Measurements from ENCODE around the gene TRAF7.

TRAF7 gene

DNA sequence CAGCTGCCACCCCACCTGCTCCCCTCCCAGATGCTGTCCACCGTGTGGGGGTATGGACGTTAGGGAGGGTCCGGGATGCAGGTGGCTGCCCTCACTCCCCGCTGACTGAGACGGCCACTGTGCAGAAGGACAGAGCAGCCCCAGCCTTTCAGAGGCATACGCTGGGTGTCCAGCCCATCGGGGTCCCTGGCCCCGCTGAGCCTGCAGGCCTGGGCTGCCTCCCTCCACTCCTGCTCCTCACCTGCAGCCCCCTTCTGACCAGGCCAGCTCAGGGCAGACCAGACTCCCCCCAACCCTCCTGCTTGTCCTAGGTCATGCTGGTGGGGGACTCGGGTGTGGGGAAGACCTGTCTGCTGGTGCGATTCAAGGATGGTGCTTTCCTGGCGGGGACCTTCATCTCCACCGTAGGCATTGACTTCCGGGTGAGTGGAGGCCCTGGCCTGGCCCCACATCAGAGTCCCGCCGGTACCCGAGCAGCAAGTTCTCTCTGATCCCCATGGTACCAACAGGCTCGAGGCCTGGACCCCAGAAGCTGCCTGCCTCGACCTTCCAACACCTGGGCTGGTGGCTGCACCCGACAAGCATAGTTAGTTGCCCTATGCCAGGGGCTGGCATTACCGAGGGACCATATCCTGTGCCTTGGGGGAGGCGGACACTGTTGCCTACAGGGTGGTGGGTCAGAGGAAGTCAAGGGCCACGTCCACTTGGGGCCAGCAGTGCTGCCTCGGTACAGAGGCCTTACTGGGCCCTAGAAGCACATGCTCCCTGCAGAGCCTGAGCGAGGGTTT lies 5.8 kb upstream of the TRAF7 start:
- H3K4me3 Mint-ChIP-seq = no peak overlapping the region
- H3K27ac Mint-ChIP-seq = no peak overlapping the region
- no peak for DNase-seq
- CTCF ChIA-PET = interaction anchor here (1.0 to 1.5 kb wide), 2 partner anchors 9 kb away, joined by 4 to 6 read pairs; no protein-coding TSS in a partner anchor
- peaks cover 44% of the 10 kb centered on the region for H3K27me3 Mint-ChIP-seq
- peaks cover 37% of the 10 kb centered on the region for H3K4me1 Mint-ChIP-seq
- H3K36me3 Mint-ChIP-seq = peaks cover 17% of the 10 kb centered on the region
- H3K9me3 Mint-ChIP-seq = no peaks in the 10 kb centered on the region

DNA sequence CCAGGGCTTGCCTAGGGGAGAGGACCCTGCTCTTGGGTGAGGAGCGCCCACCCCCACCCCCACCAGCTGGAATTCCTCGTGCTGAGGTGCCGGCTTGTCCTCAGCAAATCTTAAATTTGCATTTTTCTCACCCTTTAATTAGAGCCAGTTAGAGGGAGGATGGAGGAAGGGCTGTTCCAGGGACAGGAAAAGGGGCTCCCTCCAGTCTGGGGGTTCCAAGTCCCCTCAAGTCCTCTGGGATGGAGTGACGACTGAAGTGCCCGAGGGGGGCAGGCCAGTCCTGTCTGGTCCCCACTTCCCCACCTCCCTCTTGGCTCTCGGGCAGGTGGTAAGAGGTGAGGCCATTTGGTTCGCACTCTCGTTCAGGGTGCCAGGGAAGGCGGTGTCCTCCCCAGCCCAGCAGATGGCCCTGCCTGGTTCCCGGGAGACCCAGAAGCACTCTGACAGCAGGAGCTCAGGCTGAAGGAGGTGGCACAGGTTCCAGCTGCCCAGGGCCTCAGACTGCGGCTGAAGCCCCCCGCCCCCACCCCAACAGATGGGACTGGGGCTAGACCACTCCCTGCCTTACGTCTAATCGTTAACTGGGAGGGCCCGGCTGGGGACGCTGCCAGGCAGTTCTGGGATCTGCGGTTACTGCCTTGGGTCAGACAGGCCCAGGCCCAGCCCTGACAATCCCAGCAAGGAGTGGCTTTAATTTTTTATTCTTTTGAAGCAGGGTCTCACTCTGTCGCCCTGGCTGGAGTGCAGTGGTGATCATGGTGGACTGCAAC lies 5.0 kb upstream of the TRAF7 start:
- no peaks in the 10 kb centered on the region for H3K9me3 Mint-ChIP-seq
- H3K4me1 Mint-ChIP-seq = peaks cover 37% of the 10 kb centered on the region
- H3K27ac Mint-ChIP-seq = no peak overlapping the region
- peaks cover 42% of the 10 kb centered on the region for H3K27me3 Mint-ChIP-seq
- peaks cover 18% of the 10 kb centered on the region for H3K36me3 Mint-ChIP-seq
- CTCF ChIA-PET = interaction anchor here (0.6 to 1.0 kb wide), 4 partner anchors 10 to 351 kb away, joined by 3 to 4 read pairs (median 3); no protein-coding TSS in a partner anchor
- DNase-seq = no peak
- no peak overlapping the region for H3K4me3 Mint-ChIP-seq

GRCh38 chr16:2151188-2152091 lies 4.1 kb upstream of the TRAF7 start:
- Mint-ChIP-seq H3K27me3 (peaks cover 36% of the 10 kb centered on the region), H3K4me1 (peaks cover 41% of the 10 kb centered on the region), H3K4me3 (peak overlapping the region; percentile 58), H3K27ac (no peak overlapping the region), H3K9me3 (no peaks in the 10 kb centered on the region), H3K36me3 (peaks cover 18% of the 10 kb centered on the region)
- DNase-seq = no peak
- CTCF ChIA-PET = interaction anchor here (0.7 to 1.3 kb wide), 5 partner anchors 11 to 332 kb away, joined by 3 to 4 read pairs (median 3); partner anchors contain the start of gene PKD1

GRCh38 chr16:2152695-2153506 lies 2.7 kb upstream of the TRAF7 start:
- H3K9me3 Mint-ChIP-seq = no peaks in the 10 kb centered on the region
- peaks cover 21% of the 10 kb centered on the region for H3K27me3 Mint-ChIP-seq
- peaks cover 56% of the 10 kb centered on the region for H3K4me1 Mint-ChIP-seq
- peak overlapping the region; percentile 67 for H3K27ac Mint-ChIP-seq
- peak overlapping the region; percentile 75 for H3K4me3 Mint-ChIP-seq
- DNase-seq = no peak
- peaks cover 18% of the 10 kb centered on the region for H3K36me3 Mint-ChIP-seq
- CTCF ChIA-PET = interaction anchor here (1.3 kb wide), 2 partner anchors 12 to 17 kb away, joined by 4 to 6 read pairs; partner anchors contain the start of gene PKD1

GRCh38 chr16:2154533-2155090 lies 970 bp upstream of the TRAF7 start:
- H3K27me3 Mint-ChIP-seq = peaks cover 10% of the 10 kb centered on the region
- peaks cover 18% of the 10 kb centered on the region for H3K36me3 Mint-ChIP-seq
- peaks cover 57% of the 10 kb centered on the region for H3K4me1 Mint-ChIP-seq
- H3K9me3 Mint-ChIP-seq = no peaks in the 10 kb centered on the region
- peak; percentile 53 for DNase-seq
- H3K27ac Mint-ChIP-seq = peak overlapping the region; percentile 70
- H3K4me3 Mint-ChIP-seq = peak overlapping the region; percentile 75
- CTCF ChIA-PET = interaction anchor here (0.7 to 2.2 kb wide), 6 partner anchors 14 to 335 kb away, joined by 3 to 11 read pairs (median 3); partner anchors contain the start of genes NTHL1 and TSC2

GRCh38 chr16:2155977-2156848 lies 631 bp downstream of the TRAF7 start:
- Mint-ChIP-seq H3K4me3 (peak overlapping the region; percentile 96), H3K36me3 (peaks cover 15% of the 10 kb centered on the region), H3K9me3 (no peaks in the 10 kb centered on the region), H3K27me3 (no peaks in the 10 kb centered on the region), H3K27ac (peak overlapping the region; percentile 95), H3K4me1 (peaks cover 48% of the 10 kb centered on the region)
- CTCF ChIA-PET = interaction anchor here (0.6 to 2.2 kb wide), 3 partner anchors 15 to 132 kb away, joined by 3 to 11 read pairs (median 5); no protein-coding TSS in a partner anchor
- DNase-seq = peak; percentile 43

GRCh38 chr16:2156849-2157224 lies 1.3 kb downstream of the TRAF7 start:
- Mint-ChIP-seq H3K4me1 (peaks cover 42% of the 10 kb centered on the region), H3K36me3 (peaks cover 12% of the 10 kb centered on the region), H3K9me3 (no peaks in the 10 kb centered on the region), H3K27ac (peak overlapping the region; percentile 95), H3K27me3 (no peaks in the 10 kb centered on the region), H3K4me3 (peak overlapping the region; percentile 96)
- CTCF ChIA-PET = no interaction called here
- DNase-seq = no peak

- Mint-ChIP-seq H3K4me1 (peaks cover 39% of the 10 kb centered on the region), H3K27me3 (no peaks in the 10 kb centered on the region), H3K27ac (no peak overlapping the region), H3K4me3 (peak overlapping the region; percentile 76), H3K36me3 (peaks cover 16% of the 10 kb centered on the region), H3K9me3 (no peaks in the 10 kb centered on the region)
- no peak for DNase-seq
- CTCF ChIA-PET = no interaction called here
Observed at GRCh38 chr16:2157480-2158261, 2.1 kb downstream of the TRAF7 start.

DNA sequence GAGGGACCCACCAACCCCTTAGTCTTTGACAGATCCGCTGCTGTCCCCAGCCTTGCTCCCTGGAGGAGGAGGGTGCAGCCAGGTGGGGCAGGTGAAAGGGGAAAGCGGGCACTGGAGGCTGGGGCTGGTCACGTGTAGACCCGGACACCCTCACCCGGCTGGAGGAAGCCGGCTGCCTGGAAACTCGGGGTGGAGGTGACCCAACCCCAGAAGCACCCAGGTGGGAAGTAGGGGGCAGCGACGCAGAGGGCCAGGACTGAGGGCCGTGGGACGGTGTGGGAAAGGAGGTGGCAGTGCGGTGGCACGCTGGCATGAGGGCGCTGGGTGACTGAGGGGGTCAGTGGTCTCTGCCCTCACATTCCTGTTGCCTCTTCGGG lies 2.7 kb downstream of the TRAF7 start:
- no peaks in the 10 kb centered on the region for H3K27me3 Mint-ChIP-seq

GRCh38 chr16:2159175-2159838 lies 3.7 kb downstream of the TRAF7 start:
- no peak overlapping the region for H3K27ac Mint-ChIP-seq
- DNase-seq = no peak
- peaks cover 25% of the 10 kb centered on the region for H3K4me1 Mint-ChIP-seq
- peaks cover 5% of the 10 kb centered on the region for H3K9me3 Mint-ChIP-seq
- no peaks in the 10 kb centered on the region for H3K27me3 Mint-ChIP-seq
- CTCF ChIA-PET = no interaction called here
- H3K36me3 Mint-ChIP-seq = peaks cover 15% of the 10 kb centered on the region
- H3K4me3 Mint-ChIP-seq = no peak overlapping the region

More for the DNA sequence above, 2.7 kb downstream of the TRAF7 start:
- peak overlapping the region; percentile 28 for H3K27ac Mint-ChIP-seq
- peaks cover 17% of the 10 kb centered on the region for H3K36me3 Mint-ChIP-seq
- CTCF ChIA-PET = no interaction called here
- no peak for DNase-seq
- peaks cover 1% of the 10 kb centered on the region for H3K9me3 Mint-ChIP-seq
- H3K4me3 Mint-ChIP-seq = no peak overlapping the region
- peaks cover 33% of the 10 kb centered on the region for H3K4me1 Mint-ChIP-seq

DNA sequence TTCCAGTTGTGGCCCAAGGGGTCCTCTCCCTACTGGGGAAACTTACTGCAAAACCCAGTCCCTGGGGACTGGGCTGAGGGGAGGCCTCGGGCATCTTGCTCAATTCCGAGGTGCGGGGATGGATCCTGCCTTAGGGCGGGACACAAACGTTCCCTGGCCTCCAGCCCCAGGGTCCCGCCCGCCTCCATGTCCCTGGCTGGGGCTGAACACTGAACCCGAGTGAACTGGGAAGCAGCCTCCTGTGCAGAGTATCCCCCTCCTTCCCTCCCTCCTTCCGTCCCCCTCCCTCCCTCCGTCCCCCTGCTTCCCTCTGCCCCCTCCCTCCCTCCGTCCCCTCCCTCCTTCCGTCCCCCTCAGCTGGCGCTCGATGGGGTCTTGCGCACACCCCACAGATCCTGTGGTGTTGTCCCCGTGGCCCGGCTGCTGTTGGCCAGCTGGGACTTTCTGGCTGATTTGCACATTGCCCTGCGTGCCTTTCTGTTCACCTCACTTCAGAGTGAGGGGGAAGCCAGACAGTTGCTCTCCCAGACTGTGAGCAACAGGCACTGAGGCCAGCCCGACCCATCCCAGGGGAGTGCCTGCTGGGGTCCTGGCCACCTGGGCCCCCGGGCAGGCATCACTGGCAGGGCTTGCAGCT lies 5.5 kb downstream of the TRAF7 start:
- H3K27ac Mint-ChIP-seq = no peak overlapping the region
- no peak for DNase-seq
- peaks cover 9% of the 10 kb centered on the region for H3K9me3 Mint-ChIP-seq
- no peak overlapping the region for H3K4me3 Mint-ChIP-seq
- no peaks in the 10 kb centered on the region for H3K27me3 Mint-ChIP-seq
- peaks cover 21% of the 10 kb centered on the region for H3K4me1 Mint-ChIP-seq
- peaks cover 13% of the 10 kb centered on the region for H3K36me3 Mint-ChIP-seq
- CTCF ChIA-PET = no interaction called here
